Ishikawa (cell line): ENCODE data around the gene TFPI2.

ENCODE experiments used
- CEBPB ChIP-seq: IDR thresholded peaks from 2 replicates; pipeline ENCODE4 v1.6.1; 2012
- CREB1 ChIP-seq: IDR thresholded peaks from 2 replicates; pipeline ENCODE4 v1.6.1; 2012; ENCODE audit warnings: low read depth
- EGR1 ChIP-seq: IDR thresholded peaks from 2 replicates; pipeline ENCODE4 v1.6.1; 2012
- EP300 ChIP-seq: IDR thresholded peaks from 2 replicates; pipeline ENCODE4 v1.6.1; 2012; ENCODE audit warnings: borderline replicate concordance
- FOXM1 ChIP-seq: IDR thresholded peaks from 2 replicates; pipeline ENCODE4 v1.6.1; 2012; ENCODE audit warnings: low read depth, borderline replicate concordance
- MAX ChIP-seq: IDR thresholded peaks from 2 replicates; pipeline ENCODE4 v1.6.1; 2012
- NFIC ChIP-seq: IDR thresholded peaks from 2 replicates; pipeline ENCODE4 v1.6.1; 2012
- RAD21 ChIP-seq: IDR thresholded peaks from 2 replicates; pipeline ENCODE4 v1.6.1; 2012; ENCODE audit warnings: low read depth
- REST ChIP-seq: IDR thresholded peaks from 2 replicates; pipeline ENCODE4 v1.6.1; 2012; ENCODE audit warnings: low read depth, mild to moderate bottlenecking
- TAF1 ChIP-seq: IDR thresholded peaks from 2 replicates; pipeline ENCODE4 v1.6.1; 2012; ENCODE audit warnings: low read depth, mild to moderate bottlenecking
- TCF12 ChIP-seq: IDR thresholded peaks from 2 replicates; pipeline ENCODE4 v1.6.1; 2012; ENCODE audit warnings: low read depth
- TEAD4 ChIP-seq: IDR thresholded peaks from 2 replicates; pipeline ENCODE4 v1.6.1; 2012
- USF1 ChIP-seq: IDR thresholded peaks from 2 replicates; pipeline ENCODE4 v1.6.1; 2012
- YY1 ChIP-seq: IDR thresholded peaks from 2 replicates; pipeline ENCODE4 v1.6.1; 2012; ENCODE audit warnings: low read depth
- ZBTB7A ChIP-seq: IDR thresholded peaks from 2 replicates; pipeline ENCODE4 v1.6.1; 2012; ENCODE audit warnings: low read depth

TFPI2 gene

GRCh38 chr7:93894966-93895640 lies 4.5 kb upstream of the TFPI2 start:
- TF ChIP-seq EGR1 (no peak), TCF12 (no peak), EP300 (no peak), MAX (no peak), NFIC (no peak), ZBTB7A (no peak), CEBPB (no peak), USF1 (no peak)

- TF ChIP-seq EP300 (no peak), CREB1 (no peak), RAD21 (no peak), FOXM1 (no peak), YY1 (no peak)
Observed at GRCh38 chr7:93894426-93894825, 3.9 kb upstream of the TFPI2 start.

- TF ChIP-seq EGR1 (no peak), MAX (peak; percentile 43; the same call in 1 of the 2 replicates), RAD21 (no peak), TAF1 (0 out of 2 replicates have a peak, but pooled peaks have one; percentile 10), EP300 (no peak), TCF12 (no peak)
Observed at GRCh38 chr7:93890041-93890463, 501 bp downstream of the TFPI2 start.

GRCh38 chr7:93889261-93889660 lies 1.3 kb downstream of the TFPI2 start:
- no peak for TF ChIP-seq YY1
- TF ChIP-seq EP300 = no peak
- no peak for TF ChIP-seq CREB1
- no peak for TF ChIP-seq TCF12
- no peak for TF ChIP-seq RAD21
- TF ChIP-seq CEBPB = no peak
- no peak for TF ChIP-seq ZBTB7A
- no peak for TF ChIP-seq FOXM1

- TF ChIP-seq CREB1 = no peak
- TF ChIP-seq FOXM1 = no peak
- TF ChIP-seq REST = no peak
- TF ChIP-seq USF1 = no peak
- no peak for TF ChIP-seq MAX
- TF ChIP-seq YY1 = no peak
- TF ChIP-seq NFIC = no peak
- TF ChIP-seq TAF1 = no peak
- no peak for TF ChIP-seq EGR1
- no peak for TF ChIP-seq RAD21
- TF ChIP-seq TCF12 = no peak
- no peak for TF ChIP-seq ZBTB7A
- TF ChIP-seq TEAD4 = no peak
Observed at GRCh38 chr7:93884541-93884940, 6.0 kb downstream of the TFPI2 start.

GRCh38 chr7:93883917-93884345 lies 6.6 kb downstream of the TFPI2 start:
- TF ChIP-seq EP300 (no peak), NFIC (no peak), REST (no peak), TAF1 (no peak), ZBTB7A (no peak), CEBPB (no peak), CREB1 (no peak), YY1 (no peak), FOXM1 (no peak), RAD21 (no peak), TCF12 (no peak), MAX (no peak), USF1 (no peak)
